KOPT-K1 (cell line): ENCODE results near the gene VANGL2.

ENCODE experiments used
- H3K27ac ChIP-seq: fragments of 200-600 bp; sonication (generic); 2 replicates; pipeline ENCODE4 v1.5.1; 2016; ENCODE audit warnings: antibody characterized with exemption, mild to moderate bottlenecking, low read depth, low read length; ENCODE audit not compliant: poor library complexity, severe bottlenecking
- H3K36me3 ChIP-seq: fragments of 200-600 bp; sonication (generic); 2 replicates; pipeline ENCODE4 v1.5.1; 2017; ENCODE audit warnings: antibody characterized with exemption, mild to moderate bottlenecking, low read length, moderate library complexity; ENCODE audit not compliant: insufficient read depth
- H3K9me3 ChIP-seq: fragments of 200-600 bp; sonication (generic); 2 replicates; pipeline ENCODE4 v1.5.1; 2017; ENCODE audit warnings: antibody characterized with exemption, low read length, mild to moderate bottlenecking; ENCODE audit not compliant: insufficient read depth, poor library complexity, severe bottlenecking

VANGL2 gene

DNA sequence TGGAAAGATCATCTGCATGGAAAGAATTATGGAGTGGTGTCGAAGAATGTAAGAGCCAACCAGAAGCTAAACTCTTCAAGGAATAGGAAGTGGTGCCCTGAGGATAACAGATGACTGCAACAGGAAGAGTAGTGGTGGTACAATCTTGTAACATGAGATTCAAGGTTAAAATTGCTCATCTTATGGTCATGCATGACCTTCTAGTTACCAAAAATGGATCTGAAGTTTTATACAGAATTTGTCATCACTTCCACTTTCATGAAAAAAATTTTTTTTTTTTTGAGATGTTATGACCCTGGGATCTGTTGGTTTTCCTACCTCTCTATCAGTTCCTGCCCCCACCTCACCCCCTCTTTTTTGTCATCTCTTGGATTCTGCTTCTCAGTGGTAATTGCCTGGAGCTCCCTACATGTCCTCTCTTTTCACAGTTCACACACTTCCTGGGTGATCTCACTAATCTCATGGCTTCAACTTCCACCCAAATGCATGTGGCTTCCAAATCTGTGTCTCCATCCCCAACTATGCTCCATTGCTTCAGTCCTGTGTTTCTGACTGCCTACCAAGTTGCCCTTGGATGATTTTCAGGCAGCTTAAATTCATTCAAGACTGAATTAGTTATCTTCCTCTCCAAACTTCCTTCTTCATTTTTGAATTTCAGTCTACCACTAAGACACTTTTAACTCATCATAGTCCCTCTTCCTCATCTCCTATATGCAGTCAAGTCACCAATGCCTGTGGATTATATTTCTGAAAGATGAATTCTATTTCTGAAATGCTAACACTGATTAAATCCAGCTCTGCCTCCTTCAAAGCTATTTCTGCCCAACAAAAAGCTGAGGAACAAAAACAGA is 74.3 kb downstream of the VANGL2 start:
- Histone ChIP-seq H3K9me3 (no peaks in the 10 kb centered on the region), H3K36me3 (no peaks in the 10 kb centered on the region), H3K27ac (no peak overlapping the region)
